Stimulated activated CD4-positive, alpha-beta T cell treated with anti-CD3 and anti-CD28 coated beads, Interleukin-2, amount 100 ng/mL, for 24 hours (primary cell): ENCODE results near the gene SRGAP3.

ENCODE experiments used
- DNase-seq, 2 donors: peaks; one replicate each; pipeline ENCODE4 v3.0.0-alpha.2; 2020

Gene SRGAP3

GRCh38 chr3:9251055-9251786 lies 1.8 kb upstream of the SRGAP3 start:
- DNase-seq = no peak

GRCh38 chr3:9250236-9250635 lies 790 bp upstream of the SRGAP3 start:
- no peak for DNase-seq

GRCh38 chr3:9248522-9249271 lies 749 bp downstream of the SRGAP3 start:
- DNase-seq = no peak

GRCh38 chr3:9247941-9248521 lies 1.4 kb downstream of the SRGAP3 start:
- no peak for DNase-seq

- no peak for DNase-seq
These were observed 2.0 kb downstream of the SRGAP3 start for GRCh38 chr3:9247361-9247940.

GRCh38 chr3:9246189-9246588 lies 3.3 kb downstream of the SRGAP3 start:
- DNase-seq = no peak

GRCh38 chr3:9244495-9245183 lies 4.8 kb downstream of the SRGAP3 start:
- DNase-seq = no peak

- DNase-seq = no peak
These were observed 7.5 kb downstream of the SRGAP3 start for GRCh38 chr3:9241956-9242355.

- no peak for DNase-seq
These were observed 9.8 kb downstream of the SRGAP3 start for GRCh38 chr3:9239680-9240079.

GRCh38 chr3:9238721-9239295 lies 10.6 kb downstream of the SRGAP3 start:
- no peak for DNase-seq

GRCh38 chr3:9238276-9238675 lies 11.2 kb downstream of the SRGAP3 start:
- no peak for DNase-seq

- DNase-seq = no peak
These were observed 15.4 kb downstream of the SRGAP3 start for GRCh38 chr3:9233814-9234600.

GRCh38 chr3:9233101-9233500 lies 16.3 kb downstream of the SRGAP3 start:
- DNase-seq = no peak

GRCh38 chr3:9231937-9232336 lies 17.5 kb downstream of the SRGAP3 start:
- DNase-seq = no peak

- DNase-seq = no peak
These were observed 18.0 kb downstream of the SRGAP3 start for GRCh38 chr3:9231471-9231870.

GRCh38 chr3:9231006-9231405 lies 18.4 kb downstream of the SRGAP3 start:
- no peak for DNase-seq

- DNase-seq = no peak
These were observed 18.9 kb downstream of the SRGAP3 start for GRCh38 chr3:9230596-9230995.

GRCh38 chr3:9229879-9230278 lies 19.6 kb downstream of the SRGAP3 start:
- no peak for DNase-seq

GRCh38 chr3:9229325-9229724 lies 20.1 kb downstream of the SRGAP3 start:
- DNase-seq = no peak

- DNase-seq = no peak
These were observed 23.1 kb downstream of the SRGAP3 start for GRCh38 chr3:9226326-9226725.

GRCh38 chr3:9225268-9225667 lies 24.2 kb downstream of the SRGAP3 start:
- DNase-seq = no peak

GRCh38 chr3:9224490-9224889 lies 25.0 kb downstream of the SRGAP3 start:
- peak; percentile 18 to 29 for DNase-seq
